Astrocyte of the cerebellum (primary cell): ENCODE results near the gene GJB1.
"Not testable (repeated sequence)": the region's sequence is repeated elsewhere in the genome, so short reads cannot be mapped to it uniquely, and the experiment has no call there.

Experiments used
- DNase-seq: peaks from one replicate; pipeline ENCODE4 v3.0.0-alpha.2; 2011; ENCODE audit warnings: low read depth
- H3K4me3 ChIP-seq: 2 replicates; pipeline ENCODE4 v1.5.1; 2011; ENCODE audit warnings: mild to moderate bottlenecking, low read depth, low read length, moderate library complexity
- CTCF ChIP-seq: IDR thresholded peaks from 2 replicates; pipeline ENCODE4 v1.5.1; 2012; ENCODE audit warnings: low read length, low read depth, moderate library complexity, mild to moderate bottlenecking; ENCODE audit errors: missing control alignments
- in situ Hi-C: cut with HindIII; loops from 2 replicates; pipeline ENCODE4 v1.10.0; 2017; ENCODE audit warnings: low sequenced_read_pairs

Gene GJB1

GRCh38 chrX:71269801-71270395 lies 46.9 kb downstream of the GJB1 start:
- no peak for TF ChIP-seq CTCF
- no peak for DNase-seq
- H3K4me3 ChIP-seq = no peak overlapping the region
- in situ Hi-C loops = no loop called here

- H3K4me3 ChIP-seq, DNase-seq, in situ Hi-C loops: not testable (repeated sequence)
Measured at GRCh38 chrX:71272313-71272712, 49.3 kb downstream of the GJB1 start.
